Immature natural killer cell (primary cell): ENCODE measurements around the gene TM9SF4. TPM values are rescaled to one million over a fixed set of nuclear protein-coding genes. Genes with fewer than 3 reads are reported as not detected.

ENCODE experiments used
- DNase-seq, 3 donors: peaks; one replicate each; pipeline ENCODE4 v3.0.0; 2022; ENCODE audit warnings: mixed read lengths in 1 of 3
- H3K27ac Mint-ChIP-seq, 6 donors: one replicate each; pipeline ENCODE4 v1.8.0; 2020; ENCODE audit warnings: mixed read lengths in 6 of 6, mild to moderate bottlenecking in 5 of 6, inconsistent platforms in 4 of 6, moderate library complexity in 3 of 6
- H3K27me3 Mint-ChIP-seq, 3 donors: one replicate each; pipeline ENCODE4 v1.8.0; 2020 to 2021; ENCODE audit warnings: low read depth in 3 of 3, mild to moderate bottlenecking in 3 of 3, mixed read lengths in 3 of 3, moderate library complexity in 3 of 3, inconsistent platforms in 1 of 3
- H3K36me3 Mint-ChIP-seq, 3 donors: one replicate each; pipeline ENCODE4 v1.8.0; 2020; ENCODE audit warnings: mixed read lengths in 3 of 3, inconsistent platforms in 2 of 3, mild to moderate bottlenecking in 2 of 3
- H3K4me1 Mint-ChIP-seq, 2 donors: one replicate each; pipeline ENCODE4 v1.8.0; 2020; ENCODE audit warnings: inconsistent platforms in 2 of 2, mild to moderate bottlenecking in 2 of 2, mixed read lengths in 2 of 2, moderate library complexity in 1 of 2
- H3K4me3 Mint-ChIP-seq, 5 donors: one replicate each; pipeline ENCODE4 v1.8.0; 2020; ENCODE audit warnings: mild to moderate bottlenecking in 5 of 5, mixed read lengths in 5 of 5, inconsistent platforms in 3 of 5, moderate library complexity in 3 of 5
- H3K9me3 Mint-ChIP-seq, 6 donors: one replicate each; pipeline ENCODE4 v1.8.0; 2020; ENCODE audit warnings: mild to moderate bottlenecking in 6 of 6, mixed read lengths in 6 of 6, inconsistent platforms in 4 of 6, moderate library complexity in 3 of 6
- polyA plus RNA-seq, 3 donors: library from polyadenylated mRNA; unstranded; fragments of 300-500 nt; fragmentation: Illumina TruSeq; gene quantifications; one replicate each; pipeline ENCODE4 v1.2.3, GENCODE V29; 2021

Gene TM9SF4
- polyA plus RNA-seq, 3 donors from 2014 or later: 22.0 to 42.9 (median 38.5) TPM

- no peak overlapping the region for H3K27ac Mint-ChIP-seq
- no peak for DNase-seq
- H3K4me1 Mint-ChIP-seq: peaks cover 21 to 48% of the 10 kb centered on the region in 2 donors
- H3K36me3 Mint-ChIP-seq: peaks cover 0 to 7% (median 5%) of the 10 kb centered on the region in 3 donors
- peaks cover 0 to 5% (median 0%) of the 10 kb centered on the region in 3 donors for H3K27me3 Mint-ChIP-seq
- no peak overlapping the region for H3K4me3 Mint-ChIP-seq
- H3K9me3 Mint-ChIP-seq: no peaks in the 10 kb centered on the region
Observed at GRCh38 chr20:32201296-32201976, 91.9 kb downstream of the TM9SF4 start.

GRCh38 chr20:32201977-32202363 lies 92.5 kb downstream of the TM9SF4 start:
- Mint-ChIP-seq H3K27me3 (peaks cover 0 to 5% (median 3%) of the 10 kb centered on the region in 3 donors), H3K27ac (peak overlapping the region in 1 of 6 donors; percentile 59), H3K36me3 (peaks cover 0 to 7% (median 5%) of the 10 kb centered on the region in 3 donors), H3K4me1 (peaks cover 26 to 53% of the 10 kb centered on the region in 2 donors), H3K9me3 (no peaks in the 10 kb centered on the region), H3K4me3 (no peak overlapping the region)
- no peak for DNase-seq

- Mint-ChIP-seq H3K4me3 (no peak overlapping the region), H3K27ac (peak overlapping the region in 2 of 6 donors; percentile 6 to 52), H3K27me3 (peaks cover 0 to 5% (median 3%) of the 10 kb centered on the region in 3 donors), H3K4me1 (peaks cover 36 to 62% of the 10 kb centered on the region in 2 donors), H3K36me3 (no peaks in the 10 kb centered on the region), H3K9me3 (no peaks in the 10 kb centered on the region)
- no peak for DNase-seq
Observed at GRCh38 chr20:32203356-32204204, 94.1 kb downstream of the TM9SF4 start.

- Mint-ChIP-seq H3K36me3 (no peaks in the 10 kb centered on the region), H3K4me3 (no peak overlapping the region)
Observed at GRCh38 chr20:32204205-32205109, 94.9 kb downstream of the TM9SF4 start.

GRCh38 chr20:32205110-32205842 lies 95.8 kb downstream of the TM9SF4 start:
- Mint-ChIP-seq H3K9me3 (no peaks in the 10 kb centered on the region), H3K4me1 (peaks cover 49 to 72% of the 10 kb centered on the region in 2 donors), H3K36me3 (no peaks in the 10 kb centered on the region), H3K27me3 (peaks cover 0 to 5% (median 3%) of the 10 kb centered on the region in 3 donors), H3K4me3 (peak overlapping the region; percentile 19 to 94 (median 93)), H3K27ac (peak overlapping the region in 5 of 6 donors; percentile 2 to 85 (median 66))
- DNase-seq: no peak

More at GRCh38 chr20:32204205-32205109, 94.9 kb downstream of the TM9SF4 start:
- Mint-ChIP-seq H3K27ac (peak overlapping the region in 2 of 6 donors; percentile 3 to 20), H3K27me3 (peaks cover 0 to 5% (median 3%) of the 10 kb centered on the region in 3 donors), H3K4me1 (peaks cover 44 to 64% of the 10 kb centered on the region in 2 donors), H3K9me3 (no peaks in the 10 kb centered on the region)
- no peak for DNase-seq

- peak overlapping the region; percentile 84 to 97 (median 94) for H3K4me3 Mint-ChIP-seq
- H3K9me3 Mint-ChIP-seq: no peaks in the 10 kb centered on the region
- peak overlapping the region; percentile 69 to 95 (median 85) for H3K27ac Mint-ChIP-seq
- no peak for DNase-seq
- peaks cover 0 to 5% (median 3%) of the 10 kb centered on the region in 3 donors for H3K27me3 Mint-ChIP-seq
- H3K36me3 Mint-ChIP-seq: no peaks in the 10 kb centered on the region
- H3K4me1 Mint-ChIP-seq: peaks cover 49 to 78% of the 10 kb centered on the region in 2 donors
Observed at GRCh38 chr20:32205843-32206759, 96.6 kb downstream of the TM9SF4 start.

GRCh38 chr20:32206760-32207625 lies 97.5 kb downstream of the TM9SF4 start:
- Mint-ChIP-seq H3K9me3 (no peaks in the 10 kb centered on the region), H3K4me3 (peak overlapping the region; percentile 84 to 97 (median 94)), H3K36me3 (peaks cover 4 to 5% (median 5%) of the 10 kb centered on the region in 3 donors), H3K27ac (peak overlapping the region; percentile 79 to 96 (median 86)), H3K4me1 (peaks cover 49 to 85% of the 10 kb centered on the region in 2 donors), H3K27me3 (peaks cover 0 to 5% (median 3%) of the 10 kb centered on the region in 3 donors)
- DNase-seq: peak in 1 of 3 donors; percentile 10

GRCh38 chr20:32207626-32208498 lies 98.3 kb downstream of the TM9SF4 start, which contains the start of the genes PLAGL2 and POFUT1:
TSS of gene PLAGL2 (minus strand) at chr20:32207743. CDS start at chr20:32202178, 5,565 bp downstream.
TSS of gene POFUT1 (plus strand) at chr20:32207880. CDS start at chr20:32207942, 62 bp downstream.
- peak; percentile 88 to 89 (median 89) for DNase-seq
- peak within 1 kb of the TSS; percentile 79 to 96 (median 86) for H3K27ac Mint-ChIP-seq
- peaks cover 0 to 5% (median 3%) of the 10 kb centered on the region in 3 donors for H3K27me3 Mint-ChIP-seq
- H3K36me3 Mint-ChIP-seq: peaks cover 4 to 7% (median 5%) of the 10 kb centered on the region in 3 donors
- H3K9me3 Mint-ChIP-seq: no peaks in the 10 kb centered on the region
- peaks cover 49 to 80% of the 10 kb centered on the region in 2 donors for H3K4me1 Mint-ChIP-seq
- H3K4me3 Mint-ChIP-seq: peak within 1 kb of the TSS; percentile 86 to 97 (median 94)

- Mint-ChIP-seq H3K27ac (peak overlapping the region; percentile 63 to 90 (median 75)), H3K4me3 (peak overlapping the region; percentile 86 to 90 (median 87)), H3K36me3 (peaks cover 4 to 7% (median 5%) of the 10 kb centered on the region in 3 donors), H3K9me3 (no peaks in the 10 kb centered on the region), H3K4me1 (peaks cover 46 to 72% of the 10 kb centered on the region in 2 donors), H3K27me3 (peaks cover 0 to 5% (median 3%) of the 10 kb centered on the region in 3 donors)
- DNase-seq: no peak
Observed at GRCh38 chr20:32208499-32209154, 99.1 kb downstream of the TM9SF4 start.
